SK-MEL-5 (cell line): ENCODE results near the gene SBK3. TPM values are rescaled to one million over a fixed set of nuclear protein-coding genes. Genes with fewer than 3 reads are reported as not detected.
"Not testable (repeated sequence)": the region's sequence is repeated elsewhere in the genome, so short reads cannot be mapped to it uniquely, and the experiment has no call there.

ENCODE experiments used
- DNase-seq: peaks from one replicate; pipeline ENCODE4 v3.0.0-alpha.2; 2016; ENCODE audit warnings: low read depth, low spot score
- in situ Hi-C: cut with HindIII; loops from 2 replicates; pipeline ENCODE4 v1.10.0; 2016; ENCODE audit warnings: low sequenced_read_pairs, high pct_unique_total_duplicates, low pct_unique_long_range_greater_than_20kb
- total RNA-seq: library from RNA; depleted of rRNA; stranded (reverse); fragments of >200 nt; shearing (Covaris generic); gene quantifications from 2 replicates; pipeline ENCODE4 v1.2.3, GENCODE V29; 2014

The SBK3 gene
- total RNA-seq, 1 experiment from 2014 or later: not detected

DNA sequence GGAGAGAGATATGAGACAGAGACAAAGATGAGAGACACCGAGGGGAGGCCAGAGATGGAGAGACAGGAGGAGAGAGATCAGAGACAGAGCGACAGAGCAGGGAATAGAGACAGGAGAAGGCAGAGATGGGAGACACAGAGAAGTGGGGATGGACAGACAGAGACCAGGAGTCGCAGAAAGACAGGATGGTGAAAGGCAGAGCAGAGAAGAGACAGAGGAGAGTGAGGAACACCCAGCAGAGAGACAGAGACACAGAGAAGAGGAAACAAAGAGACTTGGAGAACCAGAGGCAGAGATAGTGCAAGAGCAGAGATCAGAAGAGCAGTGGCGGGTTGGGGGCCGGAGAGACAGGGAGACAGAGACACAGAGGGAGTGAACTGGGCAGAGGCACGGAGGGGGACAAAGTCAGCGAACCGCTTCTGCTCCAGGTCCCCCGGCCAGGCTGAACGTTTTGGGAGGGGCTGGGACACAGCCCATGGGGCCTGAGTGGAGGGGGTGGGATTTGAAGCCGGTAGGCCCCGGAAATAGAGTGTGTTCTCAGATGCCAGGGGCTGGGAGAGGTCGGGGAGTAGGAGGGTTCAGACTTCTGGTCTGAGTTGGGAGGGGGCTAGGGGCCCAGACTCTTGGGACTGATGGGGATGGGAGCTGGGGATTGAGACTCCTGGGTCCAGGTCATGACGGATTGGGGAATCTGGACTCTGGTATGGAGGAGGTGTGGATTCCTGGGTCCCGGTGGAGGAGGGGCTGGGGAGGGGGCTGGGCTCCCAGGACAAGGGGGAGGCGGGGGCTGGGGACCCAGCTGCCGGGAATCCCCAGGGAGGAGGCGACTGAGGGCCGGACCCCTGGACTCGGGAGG lies 34.7 kb upstream of the SBK3 start:
- in situ Hi-C loops: no loop called here
- DNase-seq: no peak

DNA sequence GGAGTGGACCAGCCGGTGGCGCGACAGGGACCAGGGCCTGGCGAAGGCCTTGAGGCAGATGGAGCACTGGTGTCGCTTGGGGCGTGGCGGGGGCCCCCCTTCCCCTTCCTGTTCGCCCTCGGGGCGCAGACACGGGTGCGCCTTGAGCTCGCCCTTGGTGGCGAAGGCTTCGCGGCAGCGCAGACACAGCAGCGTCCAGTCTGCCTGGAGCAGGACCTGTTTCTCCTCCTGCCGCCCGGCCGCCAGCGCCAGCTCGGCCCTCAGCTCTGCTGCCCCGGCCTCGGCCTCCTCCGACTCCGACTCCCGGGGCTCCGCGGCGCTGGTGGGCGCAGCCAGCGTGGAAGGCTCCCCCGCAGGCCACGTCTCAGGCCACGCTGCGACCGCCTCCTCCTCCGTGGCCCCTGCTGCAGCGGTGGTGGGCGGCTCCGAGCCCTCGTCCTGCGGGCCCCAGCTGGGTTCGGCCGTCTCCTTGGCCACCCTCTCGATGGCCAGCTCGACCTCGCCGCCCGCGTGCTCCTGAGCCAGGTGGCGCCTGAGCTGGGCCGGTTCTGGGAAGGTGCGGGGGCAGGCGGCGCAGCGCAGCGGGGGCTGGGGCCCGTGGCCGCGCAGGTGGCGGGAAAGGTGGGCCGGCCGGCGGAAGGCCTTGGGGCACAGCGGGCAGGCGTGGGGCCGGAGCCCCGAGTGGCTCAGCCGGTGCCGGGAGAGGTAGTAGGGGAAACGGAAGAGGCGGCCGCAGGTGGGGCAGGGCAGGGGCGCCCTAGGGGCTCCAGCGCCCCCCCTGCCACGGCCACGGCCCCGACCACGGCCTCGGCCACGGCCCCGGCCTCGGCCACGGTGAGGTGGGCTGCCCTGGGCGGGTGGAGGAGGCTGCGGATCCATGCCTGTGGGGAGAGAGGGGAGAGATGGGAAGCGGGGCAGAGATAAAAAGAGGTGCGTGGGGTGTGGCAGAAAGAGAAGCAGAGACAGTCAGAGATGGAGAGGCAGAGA lies 33.7 kb upstream of the SBK3 start:
- DNase-seq: no peak
- in situ Hi-C loops: no loop called here

DNA sequence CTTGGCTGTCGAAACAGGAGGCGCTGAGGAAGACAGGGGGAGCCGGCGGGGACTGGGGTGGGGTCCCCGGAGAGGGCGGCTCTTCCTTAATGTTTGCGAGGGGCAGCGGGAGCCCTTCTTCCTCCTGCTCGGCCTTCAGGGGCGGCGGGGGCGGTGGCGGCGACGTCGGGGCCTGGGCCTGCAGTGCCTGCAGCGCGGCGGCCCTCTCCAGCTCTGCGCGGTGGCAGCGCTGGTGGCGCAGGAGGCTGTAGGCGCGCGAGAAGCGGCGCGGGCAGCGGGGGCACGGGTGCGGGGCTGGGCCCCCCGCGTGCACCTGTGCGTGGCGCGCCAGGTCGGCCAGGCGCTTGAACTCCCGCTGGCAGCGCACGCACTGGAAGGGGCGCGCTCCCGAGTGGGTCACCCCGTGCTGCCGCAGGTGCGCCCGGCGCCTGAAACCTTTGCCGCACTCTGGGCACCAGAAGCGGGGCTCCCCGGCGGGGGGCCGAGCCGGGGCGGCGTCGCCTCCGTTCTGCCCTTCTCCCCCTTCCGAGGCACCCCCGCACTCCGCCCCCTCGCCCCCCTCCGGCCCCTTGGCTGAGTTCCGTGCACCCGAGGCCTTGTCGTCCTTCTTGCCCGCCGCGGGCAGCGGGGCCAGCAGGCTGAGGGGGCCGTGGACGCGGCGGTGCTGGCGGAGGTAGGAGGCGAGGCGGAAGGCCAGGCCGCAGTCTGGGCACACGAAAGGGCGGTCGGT lies 32.9 kb upstream of the SBK3 start:
- DNase-seq: no peak
- in situ Hi-C loops: no loop called here

DNA sequence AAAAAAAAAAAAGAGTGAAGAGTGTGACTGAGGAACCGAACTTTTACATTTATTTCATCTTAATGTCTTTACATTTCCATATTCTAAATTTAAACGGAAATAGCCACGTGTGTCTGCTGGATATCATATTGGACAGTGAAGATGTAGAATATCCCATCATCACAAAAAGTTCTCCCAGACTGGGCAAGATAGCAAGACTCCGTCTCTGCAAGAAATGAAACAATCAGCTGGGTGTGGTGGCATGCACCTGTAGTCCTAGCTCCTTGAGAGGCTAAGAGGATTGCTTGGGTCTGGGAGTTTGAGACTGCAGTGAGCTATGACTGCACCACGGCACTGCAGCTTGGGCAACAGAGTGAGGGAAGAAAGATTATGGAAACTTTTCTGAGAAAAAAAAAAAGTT lies 31.4 kb upstream of the SBK3 start:
- in situ Hi-C loops: no loop called here
- no peak for DNase-seq

DNA sequence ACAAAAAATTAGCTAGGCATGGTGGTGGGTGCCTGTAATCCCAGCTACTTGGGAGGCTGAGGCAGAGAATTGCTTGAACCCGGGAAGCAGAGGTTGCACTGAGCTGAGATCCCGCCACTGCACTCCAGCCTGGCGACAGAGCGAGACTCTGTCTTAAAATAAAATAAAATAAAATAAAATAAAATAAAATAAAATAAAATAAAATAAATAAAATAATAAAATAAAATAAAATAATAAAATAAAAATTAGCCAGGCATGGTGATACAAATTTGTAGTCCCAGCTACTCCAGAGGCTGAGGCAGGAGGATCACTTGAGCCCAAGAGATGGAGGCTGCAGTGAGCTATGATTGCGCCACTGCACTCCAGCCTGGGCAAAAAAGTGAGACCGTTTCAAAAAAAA lies 28.6 kb upstream of the SBK3 start:
- DNase-seq, in situ Hi-C loops: not testable (repeated sequence)

DNA sequence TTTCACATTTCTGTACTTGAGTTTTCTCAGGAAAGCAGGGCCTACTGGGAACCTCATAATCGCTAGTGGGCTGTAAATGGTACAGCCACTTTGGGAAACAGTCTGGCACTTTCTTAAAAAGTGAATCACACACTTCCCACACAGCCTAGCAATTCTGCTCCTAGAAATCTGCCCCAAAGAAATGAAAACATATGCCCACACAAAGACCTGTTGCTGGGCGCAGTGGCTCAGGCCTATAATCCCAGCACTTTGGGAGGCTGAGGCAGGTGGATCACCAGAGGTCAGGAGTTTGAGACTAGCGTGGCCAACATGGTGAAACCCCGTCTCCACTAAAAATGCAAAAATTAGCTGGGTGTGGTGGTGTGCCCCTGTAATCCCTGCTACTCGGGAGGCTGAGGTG lies 24.1 kb upstream of the SBK3 start:
- in situ Hi-C loops, DNase-seq: not testable (repeated sequence)

DNA sequence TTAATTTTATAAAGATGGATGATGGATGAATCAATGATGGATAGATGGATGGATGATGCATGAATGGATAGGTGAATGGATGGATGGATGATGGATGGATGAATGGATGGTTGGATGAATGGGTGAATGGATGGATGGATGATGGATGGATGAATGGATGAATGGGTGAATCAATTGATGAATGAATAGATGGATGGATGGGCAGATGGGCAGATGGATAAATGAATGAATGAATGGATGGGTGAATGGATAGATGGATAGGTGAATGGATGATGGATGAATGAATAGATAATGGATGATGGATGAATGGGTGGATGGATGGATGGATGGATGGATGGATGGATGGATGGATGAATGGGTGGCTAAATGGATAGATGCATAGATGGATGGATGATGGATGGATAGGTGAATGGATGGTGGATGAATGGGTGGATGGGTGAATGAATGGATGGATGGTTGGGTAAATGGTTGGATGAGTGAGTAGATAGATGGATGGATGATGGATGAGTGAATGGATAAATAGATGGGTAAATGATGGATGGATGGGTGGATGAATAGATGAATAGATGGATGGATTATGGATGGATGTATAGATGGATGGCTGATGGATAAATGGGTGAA lies 22.5 kb upstream of the SBK3 start:
- in situ Hi-C loops: no loop called here
- no peak for DNase-seq

DNA sequence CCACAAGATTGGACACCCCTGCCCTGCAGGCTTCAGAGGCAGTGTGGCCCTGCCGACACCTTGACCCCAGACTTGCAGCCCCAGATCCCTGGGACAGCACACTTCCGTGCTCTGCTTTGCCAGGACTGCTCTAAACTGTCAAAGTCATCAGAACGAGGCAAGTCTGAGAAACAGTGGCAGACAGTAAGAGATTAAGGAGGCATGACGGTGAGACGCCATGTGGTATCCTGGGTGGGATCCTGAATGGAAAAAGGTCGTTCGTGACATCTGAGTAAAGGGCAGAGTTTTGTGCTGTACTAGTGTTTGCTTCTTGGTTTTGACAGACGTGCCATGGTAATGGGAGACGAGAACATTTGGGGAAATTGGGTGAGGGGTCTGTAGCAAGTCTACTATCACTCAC lies 21.5 kb upstream of the SBK3 start:
- in situ Hi-C loops: no loop called here
- no peak for DNase-seq

DNA sequence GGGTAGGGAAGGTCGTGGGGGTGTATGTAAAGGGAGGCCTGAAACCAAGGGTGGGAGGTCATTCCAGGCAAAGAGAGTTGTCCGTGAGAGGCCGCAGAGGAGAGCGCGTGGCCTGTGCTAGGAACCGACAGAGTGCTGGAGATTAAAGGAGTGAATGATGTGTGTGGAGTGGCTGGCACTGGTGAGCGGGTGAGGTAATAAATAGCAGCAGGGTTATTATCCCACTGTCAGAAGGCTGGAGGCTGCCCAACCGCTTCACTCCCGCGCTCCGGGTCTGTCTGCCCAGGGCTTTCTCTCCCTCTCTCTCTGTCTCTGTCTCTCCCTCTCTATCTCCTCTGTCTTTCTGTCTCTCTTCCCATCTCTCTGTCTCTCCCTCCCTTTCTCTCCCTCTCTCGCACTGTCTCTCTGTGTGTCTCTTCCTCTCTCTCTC lies 17.9 kb upstream of the SBK3 start:
- DNase-seq: no peak
- in situ Hi-C loops: no loop called here

DNA sequence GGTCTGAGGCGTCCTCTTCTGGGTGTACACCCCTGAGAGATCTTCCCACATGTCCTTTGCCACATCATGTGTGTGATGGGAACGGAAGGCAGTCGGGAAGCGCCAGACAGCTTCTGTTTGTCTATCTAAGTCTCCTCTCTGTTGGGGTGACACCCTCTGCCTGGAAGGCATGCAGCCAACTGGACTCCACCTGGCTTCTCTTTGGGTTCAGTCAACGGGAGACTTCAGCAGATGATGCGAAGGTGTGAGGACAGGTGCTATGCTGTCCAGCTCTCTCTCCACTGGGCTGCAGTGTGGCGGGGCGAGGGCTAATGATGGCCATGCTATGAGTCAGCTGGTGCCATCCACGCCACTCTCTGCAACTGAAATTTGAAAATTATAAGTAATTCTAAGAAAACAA lies 14.3 kb upstream of the SBK3 start:
- in situ Hi-C loops: no loop called here
- no peak for DNase-seq

DNA sequence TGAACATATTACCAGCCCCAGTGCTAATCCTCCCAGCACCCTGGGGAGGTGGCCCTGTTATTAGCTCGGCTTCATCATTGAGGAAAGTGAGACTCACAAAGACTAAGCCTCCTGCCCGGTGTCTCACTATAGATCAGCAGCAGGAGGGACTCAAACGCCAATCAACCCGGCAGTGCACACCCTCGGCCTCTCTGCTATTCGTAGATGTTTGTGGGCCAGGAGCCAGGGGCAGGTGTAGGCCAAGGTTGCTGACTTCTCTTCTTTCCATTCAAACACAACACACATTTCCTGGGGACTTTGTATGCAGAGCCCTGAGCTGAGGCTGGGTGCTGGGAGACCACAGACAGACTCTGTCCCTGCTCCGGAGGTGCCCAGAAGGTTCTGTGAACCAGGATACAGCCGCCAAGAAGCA lies 9.4 kb upstream of the SBK3 start:
- no peak for DNase-seq
- in situ Hi-C loops: no loop called here

DNA sequence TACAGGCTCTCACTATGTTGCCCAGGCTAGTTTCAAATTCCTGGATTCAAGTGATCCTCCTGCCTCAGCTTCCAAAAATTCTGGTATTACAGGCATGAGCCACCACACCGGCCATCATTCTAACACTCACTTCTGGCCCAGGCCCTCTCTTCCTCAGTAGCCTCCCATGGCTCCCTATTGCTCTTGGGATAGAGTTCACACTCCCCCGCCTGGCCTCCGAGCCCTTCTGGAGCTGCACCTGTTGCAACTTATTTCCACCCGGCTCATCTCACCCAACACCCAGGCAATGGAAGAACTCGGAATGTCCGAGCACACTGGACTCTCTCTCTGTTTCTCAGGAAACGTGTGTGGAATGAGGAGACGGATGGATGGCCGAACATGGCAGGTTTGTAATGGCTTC lies 9.0 kb upstream of the SBK3 start:
- in situ Hi-C loops: no loop called here

DNA sequence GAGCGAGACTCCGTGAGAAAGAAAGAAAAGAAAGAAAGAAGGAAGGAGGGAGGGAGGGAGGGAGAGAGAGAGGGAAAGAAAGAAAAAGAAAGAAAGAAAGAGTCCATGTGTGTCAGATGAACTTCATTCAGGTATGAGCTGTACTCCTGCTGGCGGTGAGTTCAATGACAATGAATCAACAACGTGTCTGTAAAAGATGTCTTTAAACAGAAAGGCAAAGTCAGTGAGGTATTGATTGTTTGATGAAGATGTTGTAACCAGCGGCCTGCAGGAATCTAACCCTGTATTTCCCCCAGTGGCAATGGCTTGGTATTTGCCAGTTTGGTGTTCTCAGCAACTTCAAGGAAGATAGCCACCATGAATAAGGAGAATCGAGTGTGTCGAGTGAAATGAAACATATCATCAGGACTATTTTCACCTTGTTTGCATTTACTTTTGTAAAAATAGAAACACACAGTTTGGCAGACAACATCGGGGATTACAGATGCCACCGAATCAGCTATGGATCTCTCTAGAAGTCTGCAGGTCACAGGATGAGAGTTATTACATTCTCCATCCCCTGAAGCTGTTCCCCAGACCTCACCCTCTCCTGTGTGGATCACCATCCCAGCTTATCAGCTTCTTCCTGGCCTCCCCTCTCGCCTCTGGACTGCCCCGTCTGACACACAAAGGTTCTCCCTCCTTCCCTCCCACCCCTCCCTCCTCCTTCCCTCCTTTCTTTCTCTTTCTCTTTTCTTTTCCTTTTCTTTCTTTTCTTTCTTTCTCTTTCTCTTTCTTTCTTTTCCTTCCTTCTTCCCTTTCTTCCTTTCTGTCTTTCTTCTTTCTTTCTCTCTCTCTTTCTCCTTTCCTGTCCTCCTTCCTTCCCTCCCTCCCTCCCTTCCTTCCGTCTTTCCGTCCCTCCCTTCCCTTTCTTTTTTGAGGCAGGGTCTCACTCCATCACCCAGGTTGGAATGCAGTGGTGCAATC lies 8.2 kb upstream of the SBK3 start:
- DNase-seq: no peak
- in situ Hi-C loops: no loop called here

More for the DNA sequence above, 9.0 kb upstream of the SBK3 start:
- DNase-seq: no peak

DNA sequence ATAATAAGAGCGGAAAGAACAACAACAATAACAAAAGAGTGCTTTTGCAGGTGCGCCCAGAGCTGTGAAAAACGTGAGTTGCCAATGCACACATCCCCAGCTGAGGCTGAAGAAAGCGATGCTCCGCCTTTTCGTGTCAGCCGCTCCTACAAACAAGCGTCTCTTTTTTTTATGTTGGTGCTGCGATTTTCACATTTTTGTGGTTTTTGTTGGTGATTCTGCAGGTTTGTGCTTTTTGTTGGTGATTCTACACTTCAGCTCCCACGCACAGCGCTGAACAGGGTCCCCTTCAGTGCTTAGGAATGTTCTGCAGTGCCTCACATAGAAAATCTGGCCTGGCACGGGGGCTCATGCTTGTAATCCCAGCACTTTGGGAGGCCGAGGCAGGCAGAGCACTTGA lies 7.3 kb upstream of the SBK3 start:
- in situ Hi-C loops: no loop called here

DNA sequence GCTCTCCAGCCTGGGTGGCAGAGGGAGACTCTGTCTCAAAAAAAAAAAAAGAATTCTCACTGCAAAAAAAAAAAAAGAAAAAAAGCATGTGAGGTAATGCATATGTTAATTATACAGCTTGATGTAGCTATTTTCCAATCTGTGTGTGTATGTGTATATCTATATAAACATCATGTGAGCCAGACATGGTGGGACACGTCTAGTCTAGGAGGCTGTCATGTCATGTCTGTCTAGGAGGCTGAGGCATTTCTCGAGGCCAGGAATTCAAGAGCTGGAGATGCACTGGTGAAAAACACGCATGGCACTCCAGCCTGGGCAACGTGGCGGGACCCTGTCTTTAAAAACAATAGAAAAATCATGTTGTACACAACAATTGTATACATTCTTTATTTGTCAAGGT lies 6.9 kb upstream of the SBK3 start:
- no peak for DNase-seq
- in situ Hi-C loops: no loop called here

More for the DNA sequence above, 7.3 kb upstream of the SBK3 start:
- peak; percentile 9 for DNase-seq

DNA sequence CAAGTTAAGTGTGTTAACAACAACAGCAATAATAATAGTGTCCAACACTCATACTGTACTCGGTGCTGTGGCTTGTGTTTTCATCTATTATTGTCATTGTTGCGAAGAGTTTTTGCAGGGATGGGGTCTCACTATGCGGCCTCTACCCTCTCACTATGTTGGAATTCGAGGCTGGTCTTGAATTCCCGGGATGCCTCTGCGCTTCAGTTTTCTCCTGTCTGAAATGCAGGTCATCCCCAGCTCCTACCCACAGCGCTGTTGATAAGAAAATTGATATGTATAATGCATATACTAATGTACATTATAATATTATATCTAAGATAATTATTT lies 4.9 kb upstream of the SBK3 start:
- DNase-seq: no peak
- in situ Hi-C loops: no loop called here
